Hypothalamus (tissue), 51 donors: ENCODE measurements around the gene PRCP.

Experiments used
- DNase-seq, 51 donors: peaks; one replicate each; lab custom pipeline; 2025; lab: John Stamatoyannopoulos, UW

Gene PRCP

DNA sequence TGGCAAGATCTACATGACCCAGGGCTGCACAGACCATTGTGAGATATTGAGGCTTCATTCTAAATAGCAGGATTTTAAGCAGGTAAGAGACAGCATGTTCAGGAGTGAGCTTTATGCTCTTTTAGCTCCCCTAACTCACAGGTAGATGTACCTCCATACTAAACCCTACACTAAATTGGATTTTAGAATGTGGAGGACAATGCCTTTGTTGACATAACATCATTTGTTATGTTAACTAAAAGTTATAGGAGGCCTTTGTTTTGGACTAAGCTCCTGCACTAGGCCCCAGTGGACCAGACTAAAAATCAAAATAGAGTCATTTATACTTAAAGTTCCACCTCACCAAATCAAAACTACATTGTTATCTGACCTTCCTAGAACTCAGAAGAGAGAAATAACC, 8.1 kb upstream of the PRCP start:
- no peak for DNase-seq

DNA sequence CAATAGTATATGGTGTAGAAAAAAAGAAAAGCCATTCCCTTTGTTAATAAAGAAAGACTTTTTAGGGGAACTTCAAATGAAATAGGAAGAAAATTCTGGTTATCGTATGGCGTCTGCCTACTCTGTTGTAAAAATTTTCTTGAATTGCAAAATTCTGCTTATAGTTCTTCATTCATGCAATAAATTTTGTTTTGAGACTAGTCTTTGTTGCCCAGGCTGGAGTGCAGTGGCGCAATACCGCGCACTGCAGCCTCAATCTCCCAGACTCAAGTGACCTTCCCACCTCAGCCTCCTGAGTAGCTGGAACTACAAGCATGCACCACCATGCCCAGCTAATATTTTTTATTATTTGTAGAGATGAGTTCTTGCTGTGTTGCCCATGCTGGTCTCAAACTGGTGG, 7.1 kb upstream of the PRCP start:
- no peak for DNase-seq

DNA sequence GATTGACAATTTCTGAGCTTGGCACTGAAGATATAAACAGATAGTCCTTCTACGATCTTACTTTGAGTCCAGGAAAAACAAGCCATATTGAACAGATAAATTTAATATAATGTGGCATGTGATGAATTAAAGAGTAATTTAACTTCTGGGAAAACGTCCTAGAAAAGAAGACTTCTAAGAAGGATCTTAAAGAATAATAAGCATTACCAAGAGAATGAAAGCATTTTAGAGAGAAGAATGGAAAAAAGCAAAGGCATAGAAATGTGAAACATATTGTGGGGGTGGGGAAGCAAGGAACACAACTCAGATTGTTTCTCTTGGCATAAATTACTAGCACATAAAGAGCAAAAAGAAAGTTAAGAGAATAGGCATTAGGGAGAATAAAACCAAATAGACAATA, 6.7 kb upstream of the PRCP start:
- DNase-seq = no peak

DNA sequence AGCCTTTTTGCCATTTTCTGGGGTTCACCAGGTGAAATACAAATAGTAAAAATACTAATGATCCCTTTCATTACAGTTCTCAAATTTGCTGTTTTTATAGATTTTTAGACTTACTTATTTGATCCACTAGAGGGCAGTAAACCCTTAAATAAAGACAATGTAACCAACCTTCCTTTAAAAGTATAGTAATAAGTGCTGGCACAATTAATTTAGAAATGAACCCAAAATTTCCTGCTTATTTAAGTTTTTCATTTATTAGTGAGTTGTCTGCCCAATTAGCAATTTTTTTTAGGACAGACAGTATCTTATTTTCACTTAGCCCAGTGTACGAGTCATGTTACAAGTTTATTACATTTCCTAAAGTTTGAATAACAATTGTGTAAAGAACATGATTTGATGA, 6.0 kb upstream of the PRCP start:
- no peak for DNase-seq

DNA sequence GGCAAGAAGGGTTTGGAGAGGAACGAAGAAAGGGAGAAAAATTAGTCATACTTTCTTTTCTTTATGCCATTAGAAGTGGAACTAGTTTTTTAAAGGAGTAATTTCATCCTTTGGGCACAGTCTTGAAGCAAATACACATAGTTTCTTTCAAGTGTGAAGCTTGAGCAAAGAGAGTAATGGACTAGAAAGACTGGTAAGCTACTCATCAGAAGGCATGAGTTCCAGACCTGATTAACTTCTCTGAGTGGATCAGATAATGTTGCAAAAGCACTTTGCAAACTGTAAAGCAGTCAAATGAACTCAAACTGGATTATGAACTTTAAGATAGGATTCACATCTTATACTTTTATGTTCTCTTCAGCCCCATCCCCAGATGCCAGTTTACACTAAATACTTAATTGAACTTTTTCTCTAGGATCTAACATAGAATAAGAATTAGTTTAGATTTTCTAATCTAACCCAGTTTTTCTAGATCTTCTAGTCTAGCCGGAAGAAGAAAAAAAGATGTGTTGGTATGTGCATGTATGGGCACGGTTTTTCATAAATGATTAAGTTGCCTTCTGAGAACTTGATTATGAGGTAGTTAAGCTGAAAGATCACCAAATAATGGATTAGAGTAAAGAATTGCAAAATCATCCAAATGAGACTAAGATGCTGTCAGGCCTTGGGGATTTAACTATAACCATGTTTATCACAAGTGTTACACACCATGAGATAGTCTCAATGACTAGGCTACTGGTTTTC, 3.8 kb upstream of the PRCP start:
- no peak for DNase-seq

DNA sequence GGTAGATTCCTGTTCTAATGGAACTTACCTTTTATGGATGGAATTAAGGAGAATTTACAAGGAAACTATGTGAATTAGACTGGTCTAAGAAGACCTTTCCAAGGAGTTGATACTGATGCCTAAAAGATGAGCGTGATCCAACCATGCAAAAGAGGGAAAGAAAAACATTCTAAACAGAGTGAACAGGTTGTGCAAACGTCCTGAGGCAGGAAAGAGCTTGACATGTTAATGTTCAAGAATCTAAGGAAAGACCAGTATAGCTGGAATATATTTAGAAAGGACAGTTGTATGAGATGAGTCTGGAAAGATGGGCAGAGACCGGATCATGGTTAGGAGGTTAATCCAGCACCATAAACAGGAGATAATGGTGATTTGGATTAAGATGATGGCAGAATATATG, 2.6 kb upstream of the PRCP start:
- no peak for DNase-seq

DNA sequence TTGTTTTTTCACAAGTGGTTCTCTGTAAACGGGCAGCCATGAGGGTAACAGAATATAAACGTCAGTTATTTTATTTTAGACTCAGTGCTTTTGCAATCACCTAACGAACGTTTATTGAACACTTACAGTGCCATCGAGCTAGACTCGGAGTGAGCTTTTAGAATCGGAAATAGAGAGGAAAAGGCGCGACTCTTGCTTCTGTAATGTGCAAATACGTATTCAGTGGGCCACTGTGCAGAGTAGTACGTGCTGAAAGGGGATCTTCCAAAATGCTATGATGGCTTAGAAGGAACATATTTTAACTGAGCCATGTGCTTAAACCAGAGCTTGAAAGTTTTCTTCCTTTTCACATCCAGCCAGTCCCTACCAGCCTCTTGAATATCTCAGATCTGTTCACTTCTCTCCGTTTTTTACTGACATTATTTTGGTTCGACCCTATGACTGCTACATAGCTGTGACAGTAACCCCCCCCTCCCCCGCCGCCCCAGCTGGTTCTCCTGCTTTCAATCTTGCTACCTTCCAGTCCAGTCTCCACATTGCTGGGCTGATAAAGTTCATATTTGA, 1.8 kb upstream of the PRCP start:
- no peak for DNase-seq

DNA sequence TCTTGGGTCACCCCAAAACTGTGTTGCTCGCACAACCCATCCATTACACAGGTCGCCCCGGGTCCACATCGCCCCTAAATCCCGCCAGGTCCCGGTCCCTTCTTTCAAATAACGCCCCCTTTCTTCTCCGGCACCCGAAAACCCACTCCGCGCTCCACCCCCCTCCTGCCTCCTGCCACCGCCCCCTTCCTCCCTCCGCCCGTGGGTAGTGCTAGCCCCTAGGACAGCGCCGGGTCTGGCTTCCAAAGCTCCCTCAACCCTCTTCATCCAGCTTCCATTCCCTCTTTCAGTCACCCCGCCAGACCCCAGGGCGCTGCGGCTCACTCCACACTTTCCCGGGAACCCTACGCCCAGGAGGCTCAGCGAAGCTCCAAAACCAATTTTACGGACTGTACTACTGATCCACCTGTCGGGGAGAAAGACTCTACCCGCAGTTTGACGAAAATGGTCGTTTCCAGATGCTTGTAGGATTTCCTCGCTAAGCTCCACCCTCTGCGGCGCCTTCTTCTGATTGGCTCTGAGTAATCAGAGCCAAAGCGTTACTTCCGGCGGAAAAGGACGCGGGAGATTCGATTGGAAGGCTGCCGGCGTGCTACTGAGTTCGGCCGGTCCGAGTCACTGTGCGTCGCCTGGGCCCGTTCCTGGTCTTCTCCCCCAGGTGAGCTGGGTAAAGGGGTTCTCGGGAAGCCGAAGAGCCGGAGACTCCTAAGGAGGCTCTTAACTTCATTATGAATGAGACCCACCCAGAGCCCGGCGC, 1.1 kb upstream of the PRCP start, which contains the start of gene DDIAS:
Gene DDIAS (plus strand): TSS at position 572 of the 757 bp plus-strand sequence. CDS start 13,003 bp downstream, outside the sequence.
- DNase-seq = peak; percentile 52 to 95 (median 88)

DNA sequence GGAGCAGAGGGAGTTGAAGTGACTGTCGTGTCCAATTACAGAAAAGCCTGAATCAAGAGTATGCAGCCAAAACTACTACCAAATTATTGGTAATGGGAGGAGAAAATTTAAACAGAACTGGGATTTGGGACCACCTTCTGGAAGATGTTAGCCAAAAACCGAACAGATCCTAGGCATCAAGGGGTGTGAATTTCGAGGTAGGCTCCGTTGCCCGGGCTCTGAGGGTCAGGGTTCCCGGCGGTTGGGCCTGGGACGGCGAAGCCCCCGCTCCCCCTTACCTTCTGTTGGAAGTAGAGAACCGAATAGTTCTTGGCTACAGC, 313 bp downstream of the PRCP start:
- no peak for DNase-seq

DNA sequence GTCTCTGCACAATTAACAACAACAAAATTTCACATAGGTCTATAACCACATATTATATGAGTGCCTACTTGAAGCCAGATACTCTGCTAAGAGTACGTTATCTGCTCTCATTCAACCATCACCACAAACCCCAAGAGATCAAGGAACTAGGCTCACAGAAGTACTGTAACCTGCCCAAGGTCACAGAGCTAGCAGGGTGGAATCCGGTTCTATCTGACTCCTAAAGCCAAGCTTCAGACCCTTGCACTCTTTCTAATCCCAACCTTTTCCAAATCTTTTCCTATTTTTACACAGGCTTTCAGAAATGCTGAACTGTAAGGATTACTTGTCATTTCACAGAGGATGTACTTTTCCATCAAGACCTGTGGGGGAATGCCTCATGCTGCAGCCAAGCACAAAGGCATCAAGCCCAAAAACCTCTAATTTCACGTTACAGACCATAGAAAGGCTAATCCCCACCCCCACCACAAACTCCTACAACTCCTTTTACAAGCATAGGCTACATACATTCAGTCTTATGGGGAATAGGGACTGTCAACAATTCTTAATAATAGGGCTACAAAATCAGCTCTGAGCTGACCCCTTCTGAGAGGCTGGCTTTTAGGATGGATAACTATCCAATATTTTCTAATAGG, 927 bp downstream of the PRCP start:
- no peak for DNase-seq

DNA sequence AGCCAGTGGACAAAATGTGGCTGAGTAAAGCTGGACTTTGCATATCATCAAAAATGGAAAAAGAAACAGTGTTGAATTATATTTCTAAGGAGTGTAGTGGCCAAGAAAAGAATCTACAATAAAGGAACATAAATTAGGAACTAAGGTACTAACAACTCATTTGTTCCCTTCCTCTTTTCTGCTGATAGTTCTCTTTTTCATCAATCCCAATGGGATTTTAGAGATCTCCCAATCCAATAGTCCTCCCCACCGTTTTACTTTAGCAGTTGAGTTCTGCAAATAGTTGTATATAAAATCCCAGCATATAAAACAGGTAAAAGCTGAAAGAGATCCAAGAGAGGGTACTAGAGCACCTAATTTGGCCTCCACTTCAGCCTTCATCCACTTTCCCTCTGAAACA, 2.0 kb downstream of the PRCP start:
- DNase-seq = no peak

DNA sequence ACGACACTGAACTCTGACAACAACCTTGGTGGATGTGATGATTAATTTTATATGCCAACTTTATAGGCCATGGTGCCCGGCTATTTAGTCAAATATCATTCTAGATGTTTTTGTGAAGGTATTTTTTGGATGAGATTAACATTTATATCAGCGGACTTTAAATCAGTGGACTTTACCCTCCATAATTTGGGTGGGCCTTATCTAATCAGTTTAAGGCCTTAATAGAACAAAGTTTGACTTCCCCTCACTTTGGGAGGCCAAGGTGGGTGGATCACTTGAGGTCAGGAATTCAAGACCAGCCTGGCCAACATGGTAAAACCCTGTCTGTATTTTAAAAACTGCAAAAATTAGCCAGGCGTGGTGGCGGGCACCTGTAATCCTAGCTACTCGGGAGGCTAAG, 4.0 kb downstream of the PRCP start:
- no peak for DNase-seq

DNA sequence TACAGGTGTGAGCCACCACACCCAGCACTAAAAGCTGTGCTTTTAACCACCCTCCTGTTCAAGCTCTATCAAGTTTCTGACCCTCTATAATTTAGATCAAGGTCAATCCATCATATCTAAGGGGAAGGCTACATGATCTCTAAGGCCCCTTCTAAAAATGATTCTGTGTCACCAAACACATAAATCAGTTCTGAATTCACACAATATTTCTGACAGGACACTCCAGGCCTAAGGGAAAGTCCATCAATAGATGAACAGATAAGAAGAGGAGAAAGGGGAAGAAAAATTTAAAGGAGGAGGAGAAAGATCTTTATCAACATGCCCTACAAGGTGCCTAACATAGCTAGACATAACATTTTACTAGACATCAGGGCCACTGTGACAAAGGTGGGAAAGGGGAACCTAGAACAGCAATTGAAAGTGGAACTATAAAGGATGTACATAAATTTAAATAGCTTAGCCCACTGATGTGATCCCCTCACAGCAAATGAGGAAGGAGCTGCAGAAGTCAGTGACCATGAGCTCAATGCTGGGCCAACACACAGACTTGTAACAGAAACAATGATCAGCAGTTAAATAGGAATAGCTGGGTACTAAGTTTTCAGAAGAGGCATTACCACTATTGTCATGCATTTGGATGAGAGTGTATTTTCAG, 4.7 kb downstream of the PRCP start:
- no peak for DNase-seq

DNA sequence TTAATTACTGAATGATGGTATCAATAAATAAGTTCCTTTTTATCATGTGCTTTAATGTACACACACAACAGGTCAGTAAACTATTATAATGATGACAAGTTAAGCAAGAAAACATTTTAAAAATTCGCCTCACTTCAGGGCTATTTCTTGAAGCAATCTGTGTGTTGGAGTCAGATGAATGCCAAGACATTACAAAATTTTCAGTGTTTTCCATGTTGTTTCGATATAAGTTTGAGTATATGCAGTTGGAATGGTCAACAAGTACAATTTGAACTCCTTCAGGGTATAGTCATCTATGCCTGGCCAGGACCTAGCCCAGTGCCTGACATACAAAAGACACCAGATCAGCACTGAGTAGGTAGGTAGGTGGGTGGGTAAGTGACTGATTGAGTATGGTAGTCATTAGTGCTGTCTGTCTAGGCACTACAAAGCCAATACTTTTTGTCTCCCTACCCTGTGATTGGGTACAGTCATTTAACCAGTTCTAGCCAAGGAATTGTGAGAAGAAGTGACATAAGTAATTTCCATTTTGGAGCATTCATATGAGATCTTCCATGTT, 7.5 kb downstream of the PRCP start:
- no peak for DNase-seq

DNA sequence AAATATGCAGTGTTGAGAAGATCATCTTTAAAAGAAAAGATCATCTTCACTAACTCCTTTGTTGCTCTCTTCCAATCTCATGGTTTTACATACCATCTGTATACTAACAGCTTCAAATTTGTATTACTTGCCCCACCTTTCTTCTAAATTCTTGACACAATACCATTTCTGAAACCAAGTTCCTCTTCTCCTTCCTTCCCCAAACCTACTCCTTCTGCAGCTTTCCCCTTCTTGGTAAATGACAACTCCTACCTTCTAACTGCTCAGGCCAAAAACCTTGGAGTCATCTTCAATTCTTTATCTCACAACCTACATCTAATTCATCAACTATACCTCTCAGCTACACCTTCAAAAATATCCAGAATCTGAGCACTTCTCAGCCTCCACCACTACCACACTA, 9.3 kb downstream of the PRCP start:
- no peak for DNase-seq

DNA sequence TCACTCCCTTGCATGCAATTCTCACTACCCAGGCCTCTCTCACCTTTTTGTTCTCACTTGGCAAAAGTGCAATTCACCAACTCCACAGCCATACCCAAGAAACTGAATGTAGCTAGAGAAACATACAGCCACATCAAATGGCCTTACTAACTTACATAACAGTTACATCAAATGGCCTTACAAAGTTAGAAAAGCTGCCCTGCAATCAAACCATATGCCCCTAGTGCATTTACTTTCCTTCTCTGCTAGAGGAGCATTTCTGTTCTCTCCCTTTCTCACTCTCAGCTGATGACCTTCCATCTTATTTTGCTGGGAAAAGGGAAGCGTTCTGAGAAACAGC, 10.3 kb downstream of the PRCP start:
- DNase-seq = no peak

DNA sequence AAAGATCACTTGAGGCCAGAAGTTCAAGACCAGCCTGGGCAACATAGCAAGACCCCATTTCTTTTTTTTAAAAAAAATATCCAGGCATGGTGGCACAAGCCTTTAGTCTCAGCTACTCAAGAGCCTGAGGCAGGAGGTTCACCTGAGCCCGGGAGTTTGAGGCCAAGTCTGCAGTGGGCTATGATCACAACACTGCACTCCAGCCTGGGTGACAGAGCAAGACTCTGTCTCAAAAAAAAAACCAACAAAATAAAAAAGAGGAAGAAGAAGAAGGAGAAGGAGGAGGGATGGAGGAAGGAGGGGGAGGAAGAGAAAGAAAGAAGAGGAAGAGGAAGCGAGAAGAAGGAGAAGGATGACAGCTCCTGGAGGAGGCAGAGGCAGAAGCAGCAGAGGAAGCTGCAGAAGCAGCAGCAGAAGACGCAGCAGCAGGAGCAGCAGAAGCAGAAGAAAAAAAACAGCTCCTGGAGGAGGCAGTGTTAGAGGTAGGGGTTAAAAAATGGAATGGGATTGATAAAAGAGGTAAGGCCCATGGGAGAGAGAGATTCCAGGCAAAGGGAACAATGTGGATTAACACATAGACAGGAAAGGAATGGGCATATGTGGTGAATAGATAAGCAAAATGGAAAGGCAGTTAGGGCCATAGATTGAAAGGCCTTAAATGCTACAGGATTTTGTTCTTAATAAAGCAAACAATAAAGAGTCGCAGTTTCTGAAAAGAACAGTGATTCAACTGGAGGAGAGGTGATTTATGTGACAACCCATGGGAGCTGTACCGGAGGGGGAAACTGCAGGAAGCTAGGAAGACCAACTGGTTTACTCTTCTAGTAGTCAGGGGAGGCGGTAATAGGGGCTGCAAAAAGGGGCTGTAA, 10.9 kb downstream of the PRCP start:
- peak in 1 of 51 donors; percentile 1 for DNase-seq

DNA sequence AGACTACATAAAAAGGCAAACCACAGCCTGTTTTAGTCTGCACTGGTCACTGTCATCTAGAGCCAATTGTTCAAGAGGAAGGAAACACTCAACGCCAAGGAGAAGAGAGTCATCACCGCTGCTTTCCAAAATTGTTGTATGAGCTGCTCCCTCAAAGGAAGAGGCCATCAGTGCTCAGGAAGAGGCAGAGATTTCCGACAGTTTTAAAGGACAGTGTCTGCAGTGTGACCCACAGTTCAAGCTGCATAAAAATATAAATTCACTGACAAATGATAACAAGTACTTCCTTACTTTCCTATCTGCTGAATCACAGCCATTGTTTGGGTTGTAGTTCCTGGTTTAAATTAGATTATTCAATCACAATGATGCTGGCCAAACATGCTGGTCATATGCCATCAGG, 16.4 kb downstream of the PRCP start:
- DNase-seq = no peak

DNA sequence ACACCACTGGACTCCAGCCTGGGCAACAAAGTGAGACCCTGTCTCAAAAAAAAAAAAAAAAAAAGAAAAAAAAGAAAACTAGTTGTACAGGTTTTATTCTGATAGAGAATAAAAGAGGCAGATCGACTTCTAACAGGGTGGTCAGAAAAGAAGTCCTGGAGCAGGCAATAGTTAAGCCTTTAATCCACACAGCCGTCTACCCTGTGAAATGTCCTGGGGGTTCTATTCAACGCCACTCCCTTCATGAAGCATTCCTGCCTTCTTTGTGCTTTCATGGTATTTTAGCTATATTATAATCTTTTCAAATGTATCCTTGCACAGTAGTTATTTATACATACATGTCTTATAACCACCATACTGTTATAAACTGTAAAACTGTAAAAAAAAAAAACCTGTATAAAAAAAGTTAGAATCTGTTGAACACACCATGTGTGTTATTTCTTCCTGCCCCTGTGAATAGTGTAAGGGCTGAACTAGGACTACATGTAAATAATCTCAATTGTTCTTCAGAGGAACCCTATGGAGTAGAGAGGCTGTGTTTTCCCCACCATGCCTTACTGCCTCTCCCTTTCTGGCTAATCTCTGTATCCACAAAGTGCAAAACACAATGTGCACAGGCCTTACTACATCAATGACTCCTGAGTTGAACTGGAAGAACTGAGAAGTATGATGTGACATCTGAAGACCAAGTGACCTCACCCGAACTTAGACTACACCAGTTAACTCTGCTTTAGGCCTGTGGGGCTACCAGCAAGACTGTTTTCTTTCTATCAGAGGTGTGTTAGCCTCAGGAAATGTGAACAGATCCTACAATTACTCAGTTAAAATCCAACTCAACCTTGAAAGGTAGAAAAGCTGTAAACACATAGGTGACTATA, 25.3 kb downstream of the PRCP start:
- no peak for DNase-seq
